ENCODE measurements around the gene PEPD. TPM values are rescaled to one million over a fixed set of nuclear protein-coding genes. Genes with fewer than 3 reads are reported as not detected.
"Not testable (repeated sequence)": the region's sequence is repeated elsewhere in the genome, so short reads cannot be mapped to it uniquely, and the experiment has no call there.

Gene PEPD
- polyA plus RNA-seq, 4 donors = 159 to 1,330 (median 491) TPM

DNA sequence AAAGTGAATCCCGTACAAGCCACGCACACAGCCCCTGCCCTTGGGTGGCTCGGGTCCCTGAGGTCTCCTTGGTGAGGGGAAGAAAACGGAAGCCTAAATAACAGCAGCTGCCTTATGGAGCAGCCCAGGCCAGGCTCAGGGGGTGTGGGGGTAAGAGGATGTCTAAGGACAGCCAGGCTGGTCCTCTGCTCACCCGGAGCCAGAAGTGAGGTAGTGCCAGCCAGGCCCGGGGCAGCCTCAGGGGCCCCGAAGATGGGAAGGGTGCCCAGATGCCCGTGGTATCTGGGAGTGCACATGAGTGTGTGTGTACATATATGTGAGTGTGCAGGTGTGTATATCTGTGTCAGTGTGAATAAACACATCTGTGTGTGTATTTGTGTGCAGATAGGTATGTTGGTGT is 38.4 kb upstream of the PEPD start:
- 85 to 87% (median 86%) methylated on average over 8 of the region's 8 CpGs for WGBS, 3 donors

DNA sequence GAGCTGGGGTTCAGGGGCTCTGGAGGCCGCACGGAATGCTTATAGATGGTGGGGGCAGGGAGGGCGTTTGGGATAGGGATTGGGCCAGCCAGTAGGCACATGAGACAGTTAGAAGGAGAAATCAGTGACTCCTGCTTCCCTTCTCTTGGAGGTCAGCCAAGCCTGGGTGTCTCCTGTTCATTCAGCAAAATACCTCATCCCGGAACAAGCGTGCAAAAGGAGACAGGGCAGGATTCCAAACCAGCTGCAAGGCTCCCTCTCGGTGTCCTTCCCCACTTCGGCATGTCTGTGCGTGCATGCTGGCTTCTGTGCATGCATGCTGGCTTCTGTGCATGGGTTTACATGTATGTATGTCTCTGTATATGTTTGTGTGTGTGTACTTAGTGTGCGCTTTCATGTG is 37.3 kb upstream of the PEPD start:
- no peak overlapping the region for H3K27ac ChIP-seq (ENCODE audit: low read depth in 1 of 3, low read length in 2 of 3)
- H3K36me3 ChIP-seq (ENCODE audit: control insufficient read depth in 3 of 3, insufficient read depth in 2 of 3, low read depth in 1 of 3, low read length in 3 of 3) = no peaks in the 10 kb centered on the region
- H3K9me3 ChIP-seq (ENCODE audit: control insufficient read depth in 2 of 2, insufficient read depth in 1 of 2, low read depth in 1 of 2, low read length in 1 of 2) = no peaks in the 10 kb centered on the region
- 60 to 63% (median 60%) methylated on average over 9 of the region's 9 CpGs for WGBS, 3 donors
- no peaks in the 10 kb centered on the region for H3K4me1 ChIP-seq (ENCODE audit: control insufficient read depth in 3 of 3, insufficient read depth in 2 of 3, low read depth in 1 of 3, low read length in 2 of 3)
- FAIRE-seq (no peak), DNase-seq (no peak)
- no peaks in the 10 kb centered on the region for H3K27me3 ChIP-seq (ENCODE audit: control insufficient read depth in 3 of 3, insufficient read depth in 3 of 3, low read length in 3 of 3)
- H3K4me3 ChIP-seq (ENCODE audit: low read depth in 1 of 3, low read length in 3 of 3) = no peak overlapping the region

More for the DNA sequence above, 38.4 kb upstream of the PEPD start:
- no peak for DNase-seq
- Histone ChIP-seq H3K27ac (ENCODE audit: low read depth in 1 of 3, low read length in 2 of 3) (no peak overlapping the region), H3K36me3 (ENCODE audit: control insufficient read depth in 3 of 3, insufficient read depth in 2 of 3, low read depth in 1 of 3, low read length in 3 of 3) (no peaks in the 10 kb centered on the region), H3K4me1 (ENCODE audit: control insufficient read depth in 3 of 3, insufficient read depth in 2 of 3, low read depth in 1 of 3, low read length in 2 of 3) (no peaks in the 10 kb centered on the region), H3K9me3 (ENCODE audit: control insufficient read depth in 2 of 2, insufficient read depth in 1 of 2, low read depth in 1 of 2, low read length in 1 of 2) (no peaks in the 10 kb centered on the region), H3K4me3 (ENCODE audit: low read depth in 1 of 3, low read length in 3 of 3) (no peak overlapping the region), H3K27me3 (ENCODE audit: control insufficient read depth in 3 of 3, insufficient read depth in 3 of 3, low read length in 3 of 3) (peaks cover 0 to 4% (median 3%) of the 10 kb centered on the region in 3 donors)
- no peak for FAIRE-seq

GRCh38 chr19:33558151-33558550 is 36.6 kb upstream of the PEPD start:
- Histone ChIP-seq H3K4me3 (ENCODE audit: low read depth in 1 of 3, low read length in 3 of 3) (no peak overlapping the region), H3K36me3 (ENCODE audit: control insufficient read depth in 3 of 3, insufficient read depth in 2 of 3, low read depth in 1 of 3, low read length in 3 of 3) (no peaks in the 10 kb centered on the region), H3K9me3 (ENCODE audit: control insufficient read depth in 2 of 2, insufficient read depth in 1 of 2, low read depth in 1 of 2, low read length in 1 of 2) (no peaks in the 10 kb centered on the region), H3K4me1 (ENCODE audit: control insufficient read depth in 3 of 3, insufficient read depth in 2 of 3, low read depth in 1 of 3, low read length in 2 of 3) (no peaks in the 10 kb centered on the region), H3K27me3 (ENCODE audit: control insufficient read depth in 3 of 3, insufficient read depth in 3 of 3, low read length in 3 of 3) (no peaks in the 10 kb centered on the region), H3K27ac (ENCODE audit: low read depth in 1 of 3, low read length in 2 of 3) (no peak overlapping the region)
- FAIRE-seq = no peak
- 63 to 75% (median 66%) methylated on average over 8 of the region's 8 CpGs for WGBS, 3 donors
- no peak for DNase-seq

- Histone ChIP-seq H3K9me3 (ENCODE audit: control insufficient read depth in 2 of 2, insufficient read depth in 1 of 2, low read depth in 1 of 2, low read length in 1 of 2) (no peaks in the 10 kb centered on the region), H3K27ac (ENCODE audit: low read depth in 1 of 3, low read length in 2 of 3) (no peak overlapping the region), H3K27me3 (ENCODE audit: control insufficient read depth in 3 of 3, insufficient read depth in 3 of 3, low read length in 3 of 3) (no peaks in the 10 kb centered on the region), H3K4me1 (ENCODE audit: control insufficient read depth in 3 of 3, insufficient read depth in 2 of 3, low read depth in 1 of 3, low read length in 2 of 3) (no peaks in the 10 kb centered on the region), H3K36me3 (ENCODE audit: control insufficient read depth in 3 of 3, insufficient read depth in 2 of 3, low read depth in 1 of 3, low read length in 3 of 3) (no peaks in the 10 kb centered on the region), H3K4me3 (ENCODE audit: low read depth in 1 of 3, low read length in 3 of 3) (no peak overlapping the region)
- FAIRE-seq (no peak), DNase-seq (no peak)
- 80 to 83% (median 83%) methylated on average over 13 of the region's 13 CpGs for WGBS, 3 donors
Measured at GRCh38 chr19:33557720-33558119, 36.1 kb upstream of the PEPD start.

- whole genome bisulfite sequencing, 3 donors = 72 to 80% (median 76%) methylated on average over 10 of the region's 10 CpGs
- Histone ChIP-seq H3K4me1 (ENCODE audit: control insufficient read depth in 3 of 3, insufficient read depth in 2 of 3, low read depth in 1 of 3, low read length in 2 of 3) (no peaks in the 10 kb centered on the region), H3K27ac (ENCODE audit: low read depth in 1 of 3, low read length in 2 of 3) (no peak overlapping the region), H3K4me3 (ENCODE audit: low read depth in 1 of 3, low read length in 3 of 3) (no peak overlapping the region), H3K9me3 (ENCODE audit: control insufficient read depth in 2 of 2, insufficient read depth in 1 of 2, low read depth in 1 of 2, low read length in 1 of 2) (no peaks in the 10 kb centered on the region), H3K36me3 (ENCODE audit: control insufficient read depth in 3 of 3, insufficient read depth in 2 of 3, low read depth in 1 of 3, low read length in 3 of 3) (no peaks in the 10 kb centered on the region), H3K27me3 (ENCODE audit: control insufficient read depth in 3 of 3, insufficient read depth in 3 of 3, low read length in 3 of 3) (no peaks in the 10 kb centered on the region)
- DNase-seq (no peak), FAIRE-seq (no peak)
Measured at GRCh38 chr19:33557196-33557595, 35.6 kb upstream of the PEPD start.

GRCh38 chr19:33556261-33556660 is 34.7 kb upstream of the PEPD start:
- Histone ChIP-seq H3K36me3 (ENCODE audit: control insufficient read depth in 3 of 3, insufficient read depth in 2 of 3, low read depth in 1 of 3, low read length in 3 of 3) (no peaks in the 10 kb centered on the region), H3K4me3 (ENCODE audit: low read depth in 1 of 3, low read length in 3 of 3) (no peak overlapping the region), H3K27ac (ENCODE audit: low read depth in 1 of 3, low read length in 2 of 3) (no peak overlapping the region), H3K4me1 (ENCODE audit: control insufficient read depth in 3 of 3, insufficient read depth in 2 of 3, low read depth in 1 of 3, low read length in 2 of 3) (no peaks in the 10 kb centered on the region), H3K9me3 (ENCODE audit: control insufficient read depth in 2 of 2, insufficient read depth in 1 of 2, low read depth in 1 of 2, low read length in 1 of 2) (no peaks in the 10 kb centered on the region), H3K27me3 (ENCODE audit: control insufficient read depth in 3 of 3, insufficient read depth in 3 of 3, low read length in 3 of 3) (no peaks in the 10 kb centered on the region)
- WGBS, 3 donors = 42 to 70% (median 54%) methylated on average over 4 of the region's 4 CpGs
- no peak for FAIRE-seq
- DNase-seq = no peak

- H3K27me3 ChIP-seq (ENCODE audit: control insufficient read depth in 3 of 3, insufficient read depth in 3 of 3, low read length in 3 of 3); H3K36me3 ChIP-seq (ENCODE audit: control insufficient read depth in 3 of 3, insufficient read depth in 2 of 3, low read depth in 1 of 3, low read length in 3 of 3); FAIRE-seq; H3K27ac ChIP-seq (ENCODE audit: low read depth in 1 of 3, low read length in 2 of 3); H3K4me3 ChIP-seq (ENCODE audit: low read depth in 1 of 3, low read length in 3 of 3); H3K4me1 ChIP-seq (ENCODE audit: control insufficient read depth in 3 of 3, insufficient read depth in 2 of 3, low read depth in 1 of 3, low read length in 2 of 3); DNase-seq; H3K9me3 ChIP-seq (ENCODE audit: control insufficient read depth in 2 of 2, insufficient read depth in 1 of 2, low read depth in 1 of 2, low read length in 1 of 2): not testable (repeated sequence)
- WGBS, 3 donors = 44 to 62% (median 46%) methylated on average over 4 of the region's 4 CpGs
Measured at GRCh38 chr19:33555726-33556125, 34.1 kb upstream of the PEPD start.

DNA sequence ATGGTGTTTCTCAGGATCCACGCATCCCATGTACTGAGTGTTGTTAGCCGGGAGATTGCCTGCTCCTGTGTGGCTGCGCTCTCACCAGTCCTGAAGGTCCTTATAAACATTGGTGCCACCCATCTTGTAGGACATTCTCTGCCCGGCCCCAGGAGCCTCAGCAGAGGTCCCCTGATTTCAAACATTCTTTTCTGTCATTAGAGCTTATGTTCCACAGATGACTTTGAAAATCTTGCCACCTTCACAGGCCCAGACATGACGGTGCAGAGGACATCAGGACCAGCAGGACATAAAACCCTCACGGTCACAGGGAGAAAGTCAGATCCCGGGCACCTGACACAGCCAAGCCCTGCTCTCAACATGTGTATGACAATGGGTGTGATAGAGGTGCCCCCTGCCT is 33.2 kb upstream of the PEPD start:
- Histone ChIP-seq H3K4me3 (ENCODE audit: low read depth in 1 of 3, low read length in 3 of 3) (no peak overlapping the region), H3K27me3 (ENCODE audit: control insufficient read depth in 3 of 3, insufficient read depth in 3 of 3, low read length in 3 of 3) (no peaks in the 10 kb centered on the region), H3K9me3 (ENCODE audit: control insufficient read depth in 2 of 2, insufficient read depth in 1 of 2, low read depth in 1 of 2, low read length in 1 of 2) (no peaks in the 10 kb centered on the region), H3K27ac (ENCODE audit: low read depth in 1 of 3, low read length in 2 of 3) (no peak overlapping the region), H3K36me3 (ENCODE audit: control insufficient read depth in 3 of 3, insufficient read depth in 2 of 3, low read depth in 1 of 3, low read length in 3 of 3) (no peaks in the 10 kb centered on the region), H3K4me1 (ENCODE audit: control insufficient read depth in 3 of 3, insufficient read depth in 2 of 3, low read depth in 1 of 3, low read length in 2 of 3) (no peaks in the 10 kb centered on the region)
- WGBS, 3 donors = 80 to 86% (median 86%) methylated on average over 7 of the region's 7 CpGs
- DNase-seq (no peak), FAIRE-seq (no peak)

- Histone ChIP-seq H3K27ac (ENCODE audit: low read depth in 1 of 3, low read length in 2 of 3) (no peak overlapping the region), H3K9me3 (ENCODE audit: control insufficient read depth in 2 of 2, insufficient read depth in 1 of 2, low read depth in 1 of 2, low read length in 1 of 2) (no peaks in the 10 kb centered on the region), H3K4me1 (ENCODE audit: control insufficient read depth in 3 of 3, insufficient read depth in 2 of 3, low read depth in 1 of 3, low read length in 2 of 3) (no peaks in the 10 kb centered on the region), H3K36me3 (ENCODE audit: control insufficient read depth in 3 of 3, insufficient read depth in 2 of 3, low read depth in 1 of 3, low read length in 3 of 3) (no peaks in the 10 kb centered on the region), H3K4me3 (ENCODE audit: low read depth in 1 of 3, low read length in 3 of 3) (no peak overlapping the region), H3K27me3 (ENCODE audit: control insufficient read depth in 3 of 3, insufficient read depth in 3 of 3, low read length in 3 of 3) (no peaks in the 10 kb centered on the region)
- WGBS, 3 donors = 85 to 91% (median 89%) methylated on average over 9 of the region's 9 CpGs
- no peak for FAIRE-seq
- no peak for DNase-seq
Measured at GRCh38 chr19:33554391-33554790, 32.8 kb upstream of the PEPD start.
